ENCODE measurements around the gene PIGB.
"Not testable (repeated sequence)": the region's sequence is repeated elsewhere in the genome, so short reads cannot be mapped to it uniquely, and the experiment has no call there.

PIGB gene

GRCh38 chr15:55288006-55288717, 30.9 kb upstream of the PIGB start:
- peak overlapping the region; percentile 84 for H3K4me3 ChIP-seq (ENCODE audit: control insufficient read depth, low read depth, low read length)
- no peak for TF ChIP-seq CTCF (conservative IDR thresholded peaks at IDR 0.05; ENCODE audit: control insufficient read depth, insufficient read depth, low read depth, low read length)
- no peak for DNase-seq (ENCODE audit: low read depth)

GRCh38 chr15:55289011-55289745, 29.8 kb upstream of the PIGB start:
- peak; percentile 54 for DNase-seq (ENCODE audit: low read depth)
- H3K4me3 ChIP-seq (ENCODE audit: control insufficient read depth, low read depth, low read length) = peak overlapping the region; percentile 84
- TF ChIP-seq CTCF (conservative IDR thresholded peaks at IDR 0.05; ENCODE audit: control insufficient read depth, insufficient read depth, low read depth, low read length) = no peak

- peak within 1 kb of the TSS; percentile 84 for H3K4me3 ChIP-seq (ENCODE audit: control insufficient read depth, low read depth, low read length)
- no peak for TF ChIP-seq CTCF (conservative IDR thresholded peaks at IDR 0.05; ENCODE audit: control insufficient read depth, insufficient read depth, low read depth, low read length)
- peak; percentile 64 for DNase-seq (ENCODE audit: low read depth)
Observed at GRCh38 chr15:55289746-55290527, 29.1 kb upstream of the PIGB start, which contains the start of gene RAB27A. RAB27A (minus strand) TSS chr15:55289813; CDS start chr15:55234934, 54,879 bp downstream.

- peak; percentile 79 for DNase-seq (ENCODE audit: low read depth)
- peak overlapping the region; percentile 84 for H3K4me3 ChIP-seq (ENCODE audit: control insufficient read depth, low read depth, low read length)
- peak; percentile 93 for TF ChIP-seq CTCF (conservative IDR thresholded peaks at IDR 0.05; ENCODE audit: control insufficient read depth, insufficient read depth, low read depth, low read length)
Observed at GRCh38 chr15:55290528-55291057, 28.4 kb upstream of the PIGB start.

GRCh38 chr15:55297315-55297714, 21.7 kb upstream of the PIGB start:
- H3K4me3 ChIP-seq (ENCODE audit: control insufficient read depth, low read depth, low read length) = no peak overlapping the region
- no peak for DNase-seq (ENCODE audit: low read depth)
- TF ChIP-seq CTCF (conservative IDR thresholded peaks at IDR 0.05; ENCODE audit: control insufficient read depth, insufficient read depth, low read depth, low read length) = no peak

GRCh38 chr15:55302801-55303200, 16.2 kb upstream of the PIGB start:
- DNase-seq (ENCODE audit: low read depth) = not testable (repeated sequence)

More at GRCh38 chr15:55302801-55303200, 16.2 kb upstream of the PIGB start:
- not testable (repeated sequence) for H3K4me3 ChIP-seq (ENCODE audit: control insufficient read depth, low read depth, low read length)

Measured in fibroblast of mammary gland (primary cell).